ENCODE measurements around the gene COL17A1.

GRCh38 chr10:104049504-104050250 lies 36.0 kb downstream of the COL17A1 start:
- TF ChIP-seq CTCF (IDR thresholded peaks at IDR 0.05) = no peak
- no peak for TF ChIP-seq POLR2A (IDR thresholded peaks at IDR 0.05)
- peak in 2 of 3 donors; percentile 27 to 42 for TF ChIP-seq POLR2AphosphoS5 (IDR thresholded peaks at IDR 0.05)

All from transverse colon (tissue), 4 donors.